Stimulated activated naive B cell treated with anti-CD40 and anti-IgM and Interleukin-4, amounts not matched to agents 10 μg/mL and 1 μg/mL and 100 μg/mL, for 72 hours (primary cell): Measurements from ENCODE around the gene ALDH3A2.
"Not testable (repeated sequence)": the region's sequence is repeated elsewhere in the genome, so short reads cannot be mapped to it uniquely, and the experiment has no call there.

Experiments used
- ATAC-seq, 2 donors: fragments of 150-1000 bp; cut with Tn5 transposase; replicated peaks; 2 replicates each; pipeline ENCODE4 v1.10.0; 2021; ENCODE audit warnings: moderate library complexity in 1 of 2
- DNase-seq: peaks from one replicate; pipeline ENCODE4 v3.0.0; 2021
- H3K27ac Mint-ChIP-seq: one replicate; pipeline ENCODE4 v1.8.0; 2022; ENCODE audit warnings: mild to moderate bottlenecking, mixed read lengths
- H3K27me3 Mint-ChIP-seq, 2 donors: one replicate each; pipeline ENCODE4 v1.8.0; 2022; ENCODE audit warnings: mixed read lengths in 2 of 2
- H3K36me3 Mint-ChIP-seq, 2 donors: one replicate each; pipeline ENCODE4 v1.8.0; 2022; ENCODE audit warnings: mixed read lengths in 2 of 2, mild to moderate bottlenecking in 1 of 2
- H3K4me1 Mint-ChIP-seq, 2 donors: one replicate each; pipeline ENCODE4 v1.8.0; 2022; ENCODE audit warnings: mixed read lengths in 2 of 2, mild to moderate bottlenecking in 1 of 2
- H3K4me3 Mint-ChIP-seq, 2 donors: one replicate each; pipeline ENCODE4 v1.8.0; 2022; ENCODE audit warnings: mild to moderate bottlenecking in 2 of 2, mixed read lengths in 2 of 2, moderate library complexity in 1 of 2
- H3K9me3 Mint-ChIP-seq, 2 donors: one replicate each; pipeline ENCODE4 v1.8.0; 2022; ENCODE audit warnings: mixed read lengths in 2 of 2, mild to moderate bottlenecking in 1 of 2

ALDH3A2 gene

DNA sequence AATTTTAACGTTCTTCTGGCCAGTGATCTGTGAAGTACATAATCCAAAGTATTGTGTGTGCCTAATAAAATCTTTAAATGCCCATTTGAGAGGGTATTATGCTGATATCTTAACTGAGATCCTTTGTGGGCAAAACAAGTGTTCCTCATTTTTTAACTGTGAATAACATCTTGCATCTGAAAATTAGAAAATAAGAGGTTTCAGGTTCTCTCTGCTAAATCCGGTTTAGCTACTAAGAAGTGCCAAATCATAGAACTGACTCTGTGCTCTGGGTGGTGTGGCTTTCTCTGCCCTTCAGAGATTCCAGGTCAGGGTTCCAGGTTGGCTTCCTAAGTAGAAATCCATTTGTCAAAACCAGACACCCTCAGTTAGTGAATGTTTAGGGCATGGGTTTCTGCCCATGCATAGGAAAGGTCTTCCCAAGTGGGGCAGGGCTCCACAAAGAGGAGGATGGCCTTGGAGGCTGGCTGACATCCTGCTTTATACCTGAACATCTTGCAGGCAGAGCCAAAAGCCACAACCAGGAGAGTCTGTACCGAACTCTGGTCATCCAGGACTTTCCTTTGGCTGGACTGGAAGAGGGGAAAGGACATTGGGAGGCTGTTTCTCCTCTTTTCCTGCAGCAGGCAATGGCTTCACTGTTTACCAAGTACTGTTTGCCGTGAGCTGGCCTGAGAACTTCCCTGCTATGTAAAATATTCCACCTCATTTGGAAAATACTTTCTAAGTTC, 8.5 kb downstream of the ALDH3A2 start:
- Mint-ChIP-seq H3K27ac (no peak overlapping the region), H3K4me3 (peak overlapping the region in 1 of 2 donors; percentile 7), H3K36me3 (peaks cover 31 to 43% of the 10 kb centered on the region in 2 donors)

DNA sequence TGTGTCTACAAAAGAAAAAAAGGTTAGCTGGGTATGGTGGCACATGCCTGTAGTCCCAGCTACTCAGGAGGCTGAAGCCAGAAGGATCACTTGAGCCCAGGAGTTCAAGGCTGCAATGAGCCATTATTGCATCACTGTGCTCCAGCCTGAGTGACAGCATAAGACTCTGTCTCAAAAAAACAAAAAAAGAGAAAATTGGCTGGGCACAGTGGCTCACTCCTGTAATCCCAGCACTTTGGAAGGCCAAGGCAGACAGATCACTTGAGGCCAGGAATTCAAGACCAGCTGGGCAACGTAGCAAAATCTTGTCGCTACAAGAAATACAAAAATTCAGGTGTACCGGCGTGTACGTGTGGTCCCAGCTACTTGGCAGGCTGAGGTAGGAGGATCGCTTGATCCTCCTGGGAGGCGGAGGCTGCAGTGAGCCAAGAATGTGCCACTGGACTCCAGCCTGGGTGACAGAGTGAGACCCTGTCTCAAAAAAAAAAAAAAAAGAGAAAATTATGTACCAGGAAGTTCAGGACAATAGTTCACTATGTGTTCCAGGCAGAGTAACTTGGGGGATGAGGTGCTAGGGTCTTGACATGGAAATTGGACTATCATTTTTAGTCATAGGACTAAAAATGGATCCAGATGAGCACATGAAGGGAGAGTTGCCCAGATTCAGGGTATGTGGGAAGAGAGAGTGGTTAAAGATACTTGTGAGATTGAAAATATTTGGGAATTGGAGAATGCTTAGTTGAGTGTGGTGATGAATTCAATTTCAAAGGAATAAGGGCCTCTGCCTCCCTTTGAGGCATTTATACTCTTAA, 11.0 kb downstream of the ALDH3A2 start:
- Mint-ChIP-seq H3K9me3 (no peaks in the 10 kb centered on the region), H3K27ac (no peak overlapping the region), H3K4me3 (no peak overlapping the region), H3K27me3 (no peaks in the 10 kb centered on the region), H3K36me3 (peaks cover 25 to 46% of the 10 kb centered on the region in 2 donors), H3K4me1 (peaks cover 7 to 21% of the 10 kb centered on the region in 2 donors)
- DNase-seq (no peak), ATAC-seq (no peak)

More for the DNA sequence above, 8.5 kb downstream of the ALDH3A2 start:
- no peaks in the 10 kb centered on the region for H3K27me3 Mint-ChIP-seq
- ATAC-seq: peak; percentile 27 to 38
- no peak for DNase-seq
- peaks cover 8 to 21% of the 10 kb centered on the region in 2 donors for H3K4me1 Mint-ChIP-seq
- no peaks in the 10 kb centered on the region for H3K9me3 Mint-ChIP-seq

DNA sequence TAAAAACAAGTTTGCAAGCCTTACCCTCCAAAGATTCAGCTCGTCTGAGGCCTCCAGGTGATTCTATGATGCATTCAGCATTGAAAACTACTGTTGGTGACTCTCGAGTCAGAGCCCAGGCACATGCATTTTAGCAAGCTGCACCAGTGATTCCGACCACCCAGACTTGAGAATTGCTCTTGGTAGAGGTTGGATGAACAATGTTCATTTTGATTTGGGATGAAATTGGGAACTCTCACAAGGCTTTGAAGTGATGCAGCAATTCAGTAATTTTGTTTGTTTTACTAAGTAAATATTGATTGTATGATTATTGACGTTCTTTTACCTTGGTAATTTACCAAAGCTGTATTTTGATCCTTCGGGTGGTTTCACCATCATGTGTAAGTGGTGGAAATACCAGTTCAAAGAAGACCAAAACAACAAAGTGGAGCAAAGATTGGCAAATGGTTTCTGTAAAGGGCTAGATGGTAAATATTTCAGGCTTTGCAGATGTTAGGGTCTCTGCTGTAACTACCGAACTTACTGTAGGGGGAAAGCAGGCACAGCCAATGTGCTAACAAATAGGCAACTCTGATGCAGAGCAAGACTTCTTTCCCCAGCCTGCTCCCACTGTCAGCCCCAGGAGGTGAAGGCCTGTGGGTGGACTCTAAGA, 11.8 kb downstream of the ALDH3A2 start:
- ATAC-seq: no peak
- Mint-ChIP-seq H3K9me3 (no peaks in the 10 kb centered on the region), H3K36me3 (peaks cover 22 to 43% of the 10 kb centered on the region in 2 donors), H3K27ac (no peak overlapping the region), H3K4me1 (peaks cover 7 to 17% of the 10 kb centered on the region in 2 donors), H3K27me3 (no peaks in the 10 kb centered on the region), H3K4me3 (no peak overlapping the region)
- no peak for DNase-seq

DNA sequence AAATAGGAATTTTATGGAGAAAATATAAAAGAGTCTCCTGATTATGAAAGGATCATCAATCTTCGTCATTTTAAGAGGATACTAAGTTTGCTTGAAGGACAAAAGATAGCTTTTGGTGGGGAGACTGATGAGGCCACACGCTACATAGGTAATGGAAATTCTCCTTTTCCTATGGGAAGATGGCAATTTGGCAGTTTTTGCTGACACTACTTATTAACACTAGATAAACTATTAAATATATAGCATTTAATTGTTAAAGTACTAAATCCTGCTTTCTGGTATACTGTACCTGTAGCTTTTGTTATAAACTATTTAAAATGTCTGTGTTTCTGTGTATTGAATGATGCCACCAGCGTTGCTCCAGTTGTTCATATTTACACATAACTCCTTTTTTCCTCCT, 12.6 kb downstream of the ALDH3A2 start:
- Mint-ChIP-seq H3K9me3 (no peaks in the 10 kb centered on the region), H3K27me3 (no peaks in the 10 kb centered on the region), H3K4me1 (peaks cover 2 to 10% of the 10 kb centered on the region in 2 donors), H3K27ac (no peak overlapping the region), H3K36me3 (peaks cover 25 to 41% of the 10 kb centered on the region in 2 donors), H3K4me3 (no peak overlapping the region)
- ATAC-seq (no peak), DNase-seq (no peak)

DNA sequence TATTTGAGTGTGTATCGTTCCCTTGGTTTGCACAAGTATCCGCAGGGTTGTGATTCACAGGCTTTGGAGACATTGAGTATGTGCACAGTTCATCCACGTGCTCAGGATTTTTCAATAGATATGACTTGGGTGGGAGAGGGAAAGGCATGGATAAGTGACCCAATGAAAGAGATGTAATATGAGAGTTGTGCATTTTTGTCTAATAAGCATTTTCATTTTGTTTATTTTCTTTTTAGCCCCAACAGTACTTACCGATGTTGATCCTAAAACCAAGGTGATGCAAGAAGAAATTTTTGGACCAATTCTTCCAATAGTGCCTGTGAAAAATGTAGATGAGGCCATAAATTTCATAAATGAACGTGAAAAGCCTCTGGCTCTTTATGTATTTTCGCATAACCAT, 14.5 kb downstream of the ALDH3A2 start:
- Mint-ChIP-seq H3K4me3 (no peak overlapping the region), H3K9me3 (no peaks in the 10 kb centered on the region), H3K36me3 (peaks cover 20 to 33% of the 10 kb centered on the region in 2 donors), H3K4me1 (no peaks in the 10 kb centered on the region), H3K27ac (no peak overlapping the region), H3K27me3 (no peaks in the 10 kb centered on the region)
- no peak for ATAC-seq
- DNase-seq: no peak

DNA sequence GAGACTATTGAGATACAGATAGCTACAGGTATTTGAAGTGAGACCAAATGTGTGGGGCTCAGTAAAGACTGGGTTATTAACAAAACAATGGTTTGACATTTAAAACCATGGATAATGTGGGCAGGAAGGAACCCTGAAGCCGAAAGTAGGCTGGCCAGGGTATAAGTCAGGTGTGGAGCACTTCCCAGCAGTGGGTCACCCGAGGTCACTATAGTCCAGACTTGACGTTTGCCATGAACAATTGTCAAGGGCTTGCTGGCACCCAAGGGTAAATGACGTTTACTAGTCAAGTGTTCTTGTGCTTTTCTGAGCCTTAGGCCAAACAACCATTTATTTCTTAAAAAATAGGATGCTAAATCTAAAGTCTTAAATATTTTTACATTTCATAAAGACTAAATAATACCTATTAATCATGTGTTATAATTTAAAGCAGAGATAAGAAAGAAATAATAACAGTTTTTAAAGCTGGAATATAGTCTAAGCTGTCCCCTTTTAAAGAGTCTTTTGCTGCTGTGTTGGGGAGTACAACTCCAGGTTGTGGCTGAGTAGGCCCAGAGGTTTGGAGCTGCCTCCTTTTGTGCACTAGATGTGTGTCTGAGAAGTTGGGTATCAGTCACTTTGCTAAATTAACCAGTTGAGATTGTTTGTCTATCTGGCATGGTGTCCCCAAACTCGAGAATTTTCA, 15.7 kb downstream of the ALDH3A2 start:
- no peaks in the 10 kb centered on the region for H3K4me1 Mint-ChIP-seq
- no peak for DNase-seq
- no peaks in the 10 kb centered on the region for H3K9me3 Mint-ChIP-seq
- H3K36me3 Mint-ChIP-seq: peaks cover 16 to 30% of the 10 kb centered on the region in 2 donors
- no peak overlapping the region for H3K4me3 Mint-ChIP-seq
- H3K27me3 Mint-ChIP-seq: no peaks in the 10 kb centered on the region
- H3K27ac Mint-ChIP-seq: no peak overlapping the region
- ATAC-seq: no peak

DNA sequence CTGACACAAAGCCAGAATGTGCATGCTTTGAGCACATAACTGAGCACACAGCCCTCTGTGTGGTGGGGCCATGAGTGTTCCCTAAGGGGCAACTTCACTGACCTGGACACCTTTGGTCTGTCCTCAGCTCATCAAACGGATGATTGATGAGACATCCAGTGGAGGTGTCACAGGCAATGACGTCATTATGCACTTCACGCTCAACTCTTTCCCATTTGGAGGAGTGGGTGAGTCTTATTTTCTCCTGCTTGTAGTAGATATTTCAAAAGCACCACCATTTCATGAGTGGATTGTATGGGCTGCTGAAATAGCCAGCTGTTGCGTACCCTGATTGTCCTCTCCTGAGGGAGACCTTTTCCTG, 16.2 kb downstream of the ALDH3A2 start:
- H3K4me1 Mint-ChIP-seq: no peaks in the 10 kb centered on the region
- ATAC-seq: no peak
- H3K27ac Mint-ChIP-seq: no peak overlapping the region
- H3K9me3 Mint-ChIP-seq: no peaks in the 10 kb centered on the region
- no peak for DNase-seq
- no peaks in the 10 kb centered on the region for H3K27me3 Mint-ChIP-seq
- H3K4me3 Mint-ChIP-seq: no peak overlapping the region
- H3K36me3 Mint-ChIP-seq: peaks cover 16 to 30% of the 10 kb centered on the region in 2 donors

DNA sequence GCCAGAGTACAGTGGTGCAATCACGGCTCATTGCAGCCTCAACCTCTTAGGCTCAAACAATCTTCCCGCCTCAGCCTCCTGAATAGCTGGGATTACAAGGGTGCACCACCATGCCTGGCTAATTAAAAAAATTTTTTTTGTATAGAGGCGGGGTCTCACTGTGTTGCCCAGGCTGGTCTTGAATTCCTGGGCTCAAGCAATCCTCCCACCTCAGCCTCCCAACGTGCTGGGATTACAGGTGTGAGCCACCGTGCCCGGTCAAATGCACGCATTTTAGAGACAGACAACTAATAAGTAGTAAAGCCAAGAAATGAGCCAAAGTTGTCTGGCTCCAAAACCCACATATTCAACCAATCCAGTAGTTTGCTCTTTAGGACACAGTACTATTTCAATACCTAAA, 21.1 kb downstream of the ALDH3A2 start:
- not testable (repeated sequence) for H3K27ac Mint-ChIP-seq, H3K9me3 Mint-ChIP-seq, H3K27me3 Mint-ChIP-seq, ATAC-seq, DNase-seq, H3K4me3 Mint-ChIP-seq
- Mint-ChIP-seq H3K4me1 (peaks cover 7 to 22% of the 10 kb centered on the region in 2 donors), H3K36me3 (peaks cover 25 to 29% of the 10 kb centered on the region in 2 donors)

DNA sequence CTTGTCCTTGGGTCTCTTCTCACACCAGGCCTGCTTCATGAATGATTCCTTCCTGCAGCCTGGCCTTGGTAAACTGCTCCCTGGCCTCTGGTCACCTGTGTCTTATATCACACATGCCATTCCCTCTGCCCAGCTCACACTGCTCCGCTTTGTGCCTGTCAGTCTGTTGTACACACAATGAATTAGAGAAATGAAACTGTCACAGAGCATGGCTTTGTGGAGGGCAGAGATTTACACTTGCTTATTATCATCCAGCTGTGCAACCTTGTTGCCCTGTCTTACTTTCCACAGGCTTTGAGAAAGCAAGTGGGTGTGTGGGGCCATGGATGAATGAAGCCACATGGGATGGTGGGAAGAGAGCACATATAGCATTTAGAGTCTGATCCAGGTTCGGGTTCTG, 22.4 kb downstream of the ALDH3A2 start:
- Mint-ChIP-seq H3K4me1 (peaks cover 7 to 22% of the 10 kb centered on the region in 2 donors), H3K27me3 (no peaks in the 10 kb centered on the region), H3K36me3 (peaks cover 21 to 24% of the 10 kb centered on the region in 2 donors), H3K27ac (no peak overlapping the region), H3K4me3 (no peak overlapping the region), H3K9me3 (no peaks in the 10 kb centered on the region)
- DNase-seq (no peak), ATAC-seq (peak; percentile 90 to 92)

DNA sequence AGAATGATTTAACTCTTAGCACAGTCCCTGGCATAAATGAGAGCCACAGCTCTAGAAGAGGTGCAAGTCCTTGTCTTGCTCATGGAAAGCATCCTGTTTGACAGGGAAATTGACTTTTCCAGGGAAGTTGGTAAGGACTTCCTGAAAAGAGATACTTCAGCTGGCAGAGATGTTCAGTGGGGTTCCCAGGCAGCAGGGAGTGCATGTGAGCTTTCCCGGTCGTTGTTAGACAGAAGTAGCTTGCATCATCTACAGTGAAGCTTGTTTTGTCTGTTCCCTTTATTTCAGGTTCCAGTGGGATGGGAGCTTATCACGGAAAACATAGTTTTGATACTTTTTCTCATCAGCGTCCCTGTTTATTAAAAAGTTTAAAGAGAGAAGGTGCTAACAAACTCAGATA, 22.9 kb downstream of the ALDH3A2 start:
- DNase-seq (no peak), ATAC-seq (no peak)
- Mint-ChIP-seq H3K9me3 (no peaks in the 10 kb centered on the region), H3K4me3 (no peak overlapping the region), H3K36me3 (peaks cover 22 to 23% of the 10 kb centered on the region in 2 donors), H3K4me1 (peaks cover 7 to 22% of the 10 kb centered on the region in 2 donors), H3K27me3 (no peaks in the 10 kb centered on the region), H3K27ac (no peak overlapping the region)

DNA sequence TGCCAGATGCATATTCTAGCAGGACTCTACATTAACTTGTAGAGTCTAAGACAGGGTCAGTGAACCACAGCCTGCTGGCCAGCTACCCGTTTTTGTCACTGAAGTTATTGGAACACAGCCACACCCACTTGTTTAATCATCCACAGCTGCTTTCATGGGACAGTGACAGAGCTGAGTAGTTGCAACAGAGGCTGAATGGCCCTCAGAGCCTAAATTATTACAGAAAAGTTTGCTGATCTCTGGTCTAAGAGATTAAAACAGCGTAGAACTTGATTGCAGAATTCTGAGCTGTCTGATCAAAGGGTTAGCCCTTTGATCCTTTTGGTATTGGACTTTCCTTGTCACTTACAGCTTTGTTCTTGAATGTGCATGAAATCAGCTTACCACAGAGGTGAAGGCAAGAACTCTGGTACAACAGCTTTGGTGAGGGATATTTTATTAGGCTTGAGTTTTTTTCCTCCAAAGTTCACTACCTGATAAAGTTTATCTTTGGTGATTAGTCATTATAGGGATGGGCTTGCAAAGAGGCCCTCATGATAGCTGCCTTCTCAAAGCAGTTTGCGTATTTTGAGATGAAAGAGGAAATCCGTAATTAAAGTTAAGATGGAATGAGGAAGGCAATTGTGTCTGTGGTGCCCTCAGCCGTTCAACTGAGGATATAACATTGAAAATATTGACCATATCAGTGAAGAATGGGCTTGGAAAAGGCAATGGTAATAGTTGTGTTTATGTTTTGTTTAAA, 23.6 kb downstream of the ALDH3A2 start:
- DNase-seq (no peak), ATAC-seq (no peak)
- Mint-ChIP-seq H3K9me3 (no peaks in the 10 kb centered on the region), H3K4me1 (peaks cover 7 to 22% of the 10 kb centered on the region in 2 donors), H3K36me3 (peaks cover 22 to 27% of the 10 kb centered on the region in 2 donors), H3K4me3 (no peak overlapping the region), H3K27me3 (no peaks in the 10 kb centered on the region), H3K27ac (no peak overlapping the region)

DNA sequence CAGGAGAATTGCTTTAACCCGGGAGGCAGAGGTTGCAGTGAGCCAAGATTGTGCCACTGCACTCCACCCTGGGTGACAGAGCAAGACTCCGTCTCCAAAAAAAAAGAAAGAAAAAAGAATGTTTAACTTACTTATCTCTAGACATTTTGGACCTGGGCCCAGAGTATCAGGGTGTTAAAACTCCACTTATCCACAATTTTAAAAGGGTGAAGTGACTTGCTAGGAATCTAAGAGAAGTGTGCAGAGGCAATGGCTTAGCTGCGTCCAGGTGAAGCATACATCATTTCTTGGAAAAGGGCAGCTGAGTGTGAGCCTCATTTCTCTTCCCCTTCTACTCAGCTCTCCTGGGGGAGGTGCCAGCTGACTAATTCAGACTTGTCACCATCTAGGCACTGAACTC, 25.1 kb downstream of the ALDH3A2 start:
- Mint-ChIP-seq H3K27ac (no peak overlapping the region), H3K27me3 (no peaks in the 10 kb centered on the region), H3K4me1 (peaks cover 7 to 22% of the 10 kb centered on the region in 2 donors), H3K9me3 (no peaks in the 10 kb centered on the region), H3K36me3 (peaks cover 22 to 27% of the 10 kb centered on the region in 2 donors), H3K4me3 (no peak overlapping the region)
- DNase-seq: no peak
- ATAC-seq: no peak

DNA sequence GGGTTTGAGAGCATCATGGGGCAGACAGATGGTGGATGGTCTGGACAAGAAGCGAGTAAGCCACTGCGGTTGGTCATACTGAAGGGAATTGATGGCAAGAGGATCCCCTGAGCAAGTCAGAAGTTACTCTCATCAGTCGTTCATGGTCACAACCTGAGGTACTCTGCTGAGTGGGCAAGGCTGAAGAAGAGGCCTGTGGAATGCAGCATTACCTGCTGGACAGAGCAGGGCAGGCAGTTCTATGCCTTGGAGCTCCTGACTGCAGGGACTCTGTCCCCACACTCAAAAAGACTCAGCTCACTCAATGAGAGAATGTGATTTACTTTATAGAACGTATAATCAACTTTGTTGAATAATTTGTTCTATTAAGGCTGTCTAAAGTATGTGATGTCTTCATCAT, 28.3 kb downstream of the ALDH3A2 start:
- ATAC-seq (no peak), DNase-seq (no peak)
- Mint-ChIP-seq H3K4me1 (peaks cover 5 to 11% of the 10 kb centered on the region in 2 donors), H3K36me3 (peaks cover 15 to 22% of the 10 kb centered on the region in 2 donors), H3K27me3 (no peaks in the 10 kb centered on the region), H3K9me3 (no peaks in the 10 kb centered on the region), H3K4me3 (no peak overlapping the region), H3K27ac (no peak overlapping the region)
